Non-pigmented ciliary epithelial cell (primary cell): ENCODE results near the gene NAB2.
"Not testable (repeated sequence)": the region's sequence is repeated elsewhere in the genome, so short reads cannot be mapped to it uniquely, and the experiment has no call there.

Experiments used
- DNase-seq: peaks from one replicate; pipeline ENCODE4 v3.0.0-alpha.2; 2010; ENCODE audit warnings: low read depth

Gene NAB2

GRCh38 chr12:57066245-57066644, 22.7 kb upstream of the NAB2 start:
- no peak for DNase-seq

GRCh38 chr12:57069523-57069922, 19.4 kb upstream of the NAB2 start:
- no peak for DNase-seq

GRCh38 chr12:57072661-57073060, 16.3 kb upstream of the NAB2 start:
- no peak for DNase-seq

GRCh38 chr12:57073566-57074450, 15.1 kb upstream of the NAB2 start:
- not testable (repeated sequence) for DNase-seq

GRCh38 chr12:57078519-57079404, 10.2 kb upstream of the NAB2 start, which contains the start of gene NEMP1:
TSS of gene NEMP1 (minus strand) at chr12:57078791. CDS start at chr12:57078745, 46 bp downstream.
- DNase-seq, result peak; percentile 100

- DNase-seq, result no peak
Measured at GRCh38 chr12:57079821-57080220, 9.1 kb upstream of the NAB2 start.

GRCh38 chr12:57080855-57081254, 8.1 kb upstream of the NAB2 start:
- no peak for DNase-seq

- DNase-seq, result no peak
Measured at GRCh38 chr12:57085999-57086492, 2.9 kb upstream of the NAB2 start.

- no peak for DNase-seq
Measured at GRCh38 chr12:57086493-57087009, 2.4 kb upstream of the NAB2 start.

GRCh38 chr12:57087010-57087690, 1.8 kb upstream of the NAB2 start:
- peak; percentile 56 for DNase-seq

GRCh38 chr12:57087691-57088353, 1.1 kb upstream of the NAB2 start:
- DNase-seq, result peak; percentile 77

GRCh38 chr12:57089271-57090245, 644 bp downstream of the NAB2 start:
- no peak for DNase-seq

- DNase-seq, result no peak
Measured at GRCh38 chr12:57090490-57090889, 1.6 kb downstream of the NAB2 start.

- DNase-seq, result no peak
Measured at GRCh38 chr12:57090924-57091637, 2.2 kb downstream of the NAB2 start.

- no peak for DNase-seq
Measured at GRCh38 chr12:57091638-57092528, 3.0 kb downstream of the NAB2 start.

GRCh38 chr12:57092529-57092862, 3.6 kb downstream of the NAB2 start:
- DNase-seq, result no peak

GRCh38 chr12:57092876-57093414, 4.0 kb downstream of the NAB2 start:
- DNase-seq, result no peak
